Left ventricle myocardium superior (tissue), 1 donor: ENCODE results near the gene FAM149B1. TPM values are rescaled to one million over a fixed set of nuclear protein-coding genes. Genes with fewer than 3 reads are reported as not detected.
A peak's percentile ranks its signal among the peaks of the same experiment; 100 is the strongest.
"Not testable (repeated sequence)": the region's sequence is repeated elsewhere in the genome, so short reads cannot be mapped to it uniquely, and the experiment has no call there.

Experiments used
- ATAC-seq: fragments of 200-7000 bp; cut with Tn5 transposase; one replicate; pipeline ENCODE4 v1.9.1; 2020; ENCODE audit warnings: mild to moderate bottlenecking, moderate library complexity
- DNase-seq: peaks from one replicate; pipeline ENCODE4 v3.0.0-alpha.2; 2020
- intact Hi-C: fragments of 100-400 bp; cut with micrococcal nuclease; formaldehyde crosslinking; loops from one replicate; pipeline ENCODE4 v1.11.0; 2022
- long read RNA-seq: library from polyadenylated mRNA; unstranded; transcript quantifications from one replicate; pipeline ENCODE4 v2.0.0, GENCODE V29; 2021
- total RNA-seq: library from RNA; stranded (reverse); fragmentation: NEBNext Ultra II Directional; extraction: Animal tissue kit (Norgen Biotek cat#: 25700); gene quantifications from one replicate; pipeline ENCODE4 v1.2.1, GENCODE V29; 2021
- donor health status: DM: no; HTN: yes; CAD: no; lungs with severe emphysema.

The FAM149B1 gene
- 13.8 TPM for total RNA-seq
- long read RNA-seq, full-length matches to known transcripts: 1 of 8 reads
- long read RNA-seq, partial matches to known transcripts: 1 of 8 reads
- long read RNA-seq, other reads (novel, unspliced or antisense): 6 of 8 reads

DNA sequence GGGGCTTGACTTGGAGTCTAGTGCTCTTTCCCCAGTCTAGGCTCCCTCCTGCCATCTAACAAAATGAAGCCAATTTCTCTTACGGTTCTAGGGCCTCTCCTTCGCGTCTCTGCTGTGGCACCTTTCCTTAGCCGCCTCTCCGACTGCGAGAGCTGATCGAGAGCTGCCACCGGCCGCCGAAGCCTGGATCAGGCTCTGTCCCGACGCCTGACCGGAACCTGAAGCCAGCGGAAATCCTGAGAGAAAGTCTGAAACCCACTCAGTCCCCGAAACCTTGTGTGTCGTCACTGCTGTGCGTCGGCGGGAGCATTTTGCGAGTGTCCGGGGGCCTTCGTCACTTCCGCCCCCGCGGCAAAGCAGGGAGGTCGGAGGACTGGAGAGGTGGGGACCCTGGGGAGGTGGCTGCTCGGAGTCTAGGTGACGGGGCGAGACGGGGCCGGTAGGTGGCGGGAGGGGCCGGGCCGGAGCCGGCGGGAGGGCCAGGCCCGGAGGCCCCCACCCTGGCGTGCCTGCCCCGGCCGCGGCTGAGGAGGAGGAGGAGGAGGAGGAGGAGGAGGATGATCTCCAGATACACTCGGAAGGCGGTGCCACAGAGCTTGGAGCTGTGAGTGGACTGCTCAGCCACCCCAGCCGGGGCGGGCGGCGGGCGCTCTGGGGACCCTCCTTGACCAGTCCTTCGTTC, at the start of gene FAM149B1, which contains the start of gene ECD:
Gene FAM149B1 (plus strand): TSS at position 337 of the 682 bp plus-strand sequence. CDS start 221 bp downstream, at position 558.
Gene ECD (minus strand): TSS at position 226 of the 682 bp plus-strand sequence. CDS start 4,071 bp downstream, outside the sequence.
- DNase-seq: peak; percentile 94
- peak; percentile 98 for ATAC-seq
- intact Hi-C loops: no loop called here

DNA sequence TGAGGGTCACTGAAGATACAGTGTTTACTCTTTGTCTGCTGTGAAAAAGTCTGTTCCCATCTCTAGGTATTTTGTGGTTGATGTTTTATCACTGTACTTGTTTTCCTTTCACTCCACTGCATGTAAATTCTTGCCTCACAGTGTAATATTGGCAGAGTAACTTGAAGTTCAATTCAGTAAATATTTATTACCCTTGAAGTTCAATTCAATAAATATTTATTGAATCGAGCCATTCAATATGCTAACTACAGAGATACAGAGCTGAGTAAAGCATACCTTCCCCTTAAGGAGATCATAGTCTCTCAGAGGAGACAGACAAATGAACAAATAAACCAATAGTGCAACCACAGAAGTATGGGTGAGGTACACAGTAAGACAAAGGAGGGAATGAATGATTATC, 48.5 kb upstream of the FAM149B1 start:
- ATAC-seq: no peak
- intact Hi-C loops: no loop called here

DNA sequence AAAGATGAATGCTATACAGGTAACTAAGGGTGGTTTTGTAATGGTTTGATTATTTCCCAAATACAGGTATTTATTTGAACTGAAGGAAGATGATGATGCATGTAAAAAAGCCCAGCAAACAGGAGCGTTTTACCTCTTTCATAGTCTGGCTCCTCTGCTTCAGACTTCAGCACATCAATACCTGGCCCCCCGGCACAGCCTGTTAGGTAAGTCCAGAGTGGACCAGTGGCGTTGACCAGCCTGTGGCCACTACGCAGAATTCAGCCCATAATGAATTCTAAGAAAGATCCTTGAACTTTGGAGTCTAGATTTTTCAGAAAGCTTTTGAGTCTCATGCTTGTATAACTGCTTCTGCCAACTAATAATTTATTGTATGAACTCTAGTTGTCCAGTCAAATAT, 48.0 kb upstream of the FAM149B1 start:
- intact Hi-C loops: no loop called here
- DNase-seq: no peak
- no peak for ATAC-seq

More for the DNA sequence above, 48.5 kb upstream of the FAM149B1 start:
- no peak for DNase-seq

DNA sequence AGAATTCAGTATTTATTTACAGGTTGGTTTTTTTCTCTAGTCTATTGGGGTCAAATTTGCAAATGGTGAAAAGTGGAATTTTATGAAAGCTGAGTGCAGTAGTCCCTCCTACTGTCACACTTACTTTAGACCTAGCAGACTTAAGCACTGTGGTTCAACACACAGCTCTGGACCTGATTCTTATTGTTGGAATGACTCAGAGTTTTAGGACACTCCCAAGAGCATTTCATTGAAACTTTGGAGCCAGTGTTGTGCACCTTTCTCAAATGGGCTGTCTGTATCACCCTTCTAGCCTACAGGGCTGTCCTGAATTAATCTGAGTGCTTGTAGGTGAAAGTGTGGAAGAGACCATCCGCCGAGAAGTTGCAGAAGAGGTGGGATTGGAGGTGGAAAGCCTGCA, 41.6 kb upstream of the FAM149B1 start:
- intact Hi-C loops: no loop called here
- no peak for ATAC-seq
- DNase-seq: no peak

DNA sequence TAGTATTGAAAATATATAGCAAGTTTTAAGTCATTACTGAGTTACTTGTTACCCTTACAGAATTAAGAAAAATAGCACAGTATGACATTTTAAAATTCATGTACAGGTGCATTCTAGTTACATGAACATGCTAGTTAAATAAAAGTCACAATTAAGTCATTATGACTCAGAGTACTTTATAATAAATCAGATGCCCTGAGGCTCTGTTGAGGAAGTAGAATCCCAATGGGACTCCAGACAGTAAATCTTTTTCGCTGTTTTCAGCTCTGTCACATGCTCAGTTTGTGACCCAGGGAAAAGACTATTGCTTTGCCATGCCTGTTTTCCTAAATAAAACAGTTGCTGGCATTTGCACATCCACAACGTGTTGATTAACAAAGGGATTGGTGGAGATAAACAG, 36.6 kb upstream of the FAM149B1 start:
- intact Hi-C loops: no loop called here
- DNase-seq: no peak
- no peak for ATAC-seq

DNA sequence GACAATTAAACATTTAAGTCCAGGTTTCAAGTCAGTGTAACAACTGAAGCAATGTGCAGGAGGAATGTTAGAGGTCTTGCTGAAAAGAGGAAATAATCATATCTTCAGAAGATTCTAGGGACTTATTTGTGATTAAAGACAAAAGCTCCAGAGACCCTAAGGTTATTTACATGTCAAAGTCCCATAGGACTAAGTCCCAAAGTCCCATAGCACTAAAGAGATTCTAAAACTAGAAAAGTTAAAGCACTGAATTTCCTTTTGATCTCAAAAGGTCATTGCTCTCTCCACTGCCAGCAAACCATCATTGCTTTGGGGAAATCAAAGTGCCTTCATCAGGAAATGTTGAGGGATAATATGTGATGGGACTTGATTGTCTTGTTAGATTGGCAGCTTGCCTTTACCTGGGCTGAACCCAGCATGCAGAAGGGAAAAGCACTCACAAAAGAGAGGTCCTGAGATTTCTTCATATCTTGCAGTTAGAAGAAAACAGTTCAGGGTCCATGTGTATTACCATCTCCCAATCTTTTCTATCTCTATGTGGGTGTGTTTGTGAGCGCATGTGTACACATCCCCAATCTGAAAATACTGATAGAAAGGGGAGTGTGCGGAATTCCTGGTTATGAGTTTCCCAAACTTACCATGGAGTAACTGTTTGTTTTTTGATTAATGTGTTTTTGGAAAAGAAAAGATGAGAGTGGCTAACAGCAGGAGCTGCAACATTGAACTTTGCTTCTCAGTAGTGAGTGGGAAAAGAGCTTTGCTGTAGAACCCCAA, 35.8 kb upstream of the FAM149B1 start:
- ATAC-seq: no peak
- no peak for DNase-seq
- intact Hi-C loops: no loop called here

DNA sequence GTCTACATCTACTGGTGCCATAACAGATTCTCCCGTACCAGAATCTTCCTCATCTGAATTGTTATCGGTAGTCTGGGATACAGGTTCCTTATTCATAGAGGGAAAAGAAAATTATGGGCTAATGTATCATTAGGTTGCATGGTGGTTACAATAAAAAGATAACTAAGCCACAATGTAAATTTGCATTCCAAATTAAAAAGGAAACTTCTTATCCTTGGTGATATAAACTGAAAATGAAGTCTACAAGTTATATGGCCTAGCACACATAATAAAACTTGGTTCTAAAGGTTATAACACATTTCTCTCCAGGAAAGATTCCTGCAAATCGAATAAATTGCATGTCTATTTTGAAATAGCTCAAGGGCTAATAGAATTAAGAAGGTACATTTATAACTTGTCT, 33.2 kb upstream of the FAM149B1 start:
- intact Hi-C loops: no loop called here
- ATAC-seq: no peak
- DNase-seq: no peak

DNA sequence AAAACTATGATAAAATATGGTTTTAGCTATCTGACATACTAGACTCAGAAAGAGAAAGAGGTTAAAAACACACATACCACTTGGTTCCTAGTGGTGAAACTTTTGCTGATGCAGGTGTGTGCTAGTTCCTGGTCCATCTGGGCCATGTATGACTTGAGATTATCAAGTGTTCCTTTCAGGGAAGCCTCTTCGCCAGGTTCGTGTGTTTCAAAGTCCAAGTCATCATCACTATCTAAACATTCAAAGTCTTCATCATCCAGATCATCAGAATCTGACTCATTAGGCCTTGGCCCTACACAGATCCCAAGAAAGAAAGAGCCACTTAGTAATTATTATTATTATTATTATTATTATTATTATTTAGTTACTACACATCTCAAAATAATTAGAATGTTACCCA, 31.3 kb upstream of the FAM149B1 start:
- intact Hi-C loops: no loop called here
- DNase-seq: no peak
- no peak for ATAC-seq

DNA sequence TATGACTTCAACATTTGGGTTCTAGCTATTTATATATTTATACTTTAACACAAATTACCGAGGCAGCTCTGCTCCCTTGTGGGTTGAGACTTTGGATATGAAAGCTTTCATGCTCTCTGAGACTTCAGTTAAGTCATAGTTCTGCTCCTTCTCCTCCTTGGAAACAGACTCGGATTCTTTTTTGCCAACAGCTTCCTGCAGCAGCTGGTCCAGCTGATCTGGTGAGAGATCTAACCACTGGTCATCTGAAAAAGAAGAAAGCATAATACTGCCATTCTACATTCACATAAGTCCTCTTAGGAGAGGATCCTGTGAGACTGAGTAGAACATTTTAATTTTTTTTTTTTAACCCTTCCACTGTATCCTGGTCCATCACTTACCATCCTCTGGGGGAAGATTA, 28.7 kb upstream of the FAM149B1 start:
- ATAC-seq (no peak), DNase-seq (no peak)
- intact Hi-C loops: no loop called here

DNA sequence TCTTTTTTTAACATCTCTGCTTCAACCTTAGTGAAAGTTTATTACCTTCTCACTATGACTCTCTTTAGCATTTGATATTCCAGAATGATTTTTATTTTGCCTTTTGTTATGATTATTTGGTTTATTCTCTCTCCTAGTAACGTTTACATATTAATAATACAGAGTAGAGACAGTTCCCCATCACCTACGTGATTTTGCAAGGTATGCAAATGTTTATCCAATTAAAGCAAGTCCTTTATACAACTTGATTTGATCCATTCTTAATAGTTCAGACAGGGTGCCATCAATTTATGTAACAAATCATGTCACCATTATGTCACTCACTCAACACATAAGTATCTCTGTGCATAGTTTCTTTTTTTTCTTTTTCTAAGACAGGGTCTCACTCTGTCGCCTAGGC, 26.3 kb upstream of the FAM149B1 start:
- ATAC-seq (no peak), DNase-seq (no peak)
- intact Hi-C loops: no loop called here

DNA sequence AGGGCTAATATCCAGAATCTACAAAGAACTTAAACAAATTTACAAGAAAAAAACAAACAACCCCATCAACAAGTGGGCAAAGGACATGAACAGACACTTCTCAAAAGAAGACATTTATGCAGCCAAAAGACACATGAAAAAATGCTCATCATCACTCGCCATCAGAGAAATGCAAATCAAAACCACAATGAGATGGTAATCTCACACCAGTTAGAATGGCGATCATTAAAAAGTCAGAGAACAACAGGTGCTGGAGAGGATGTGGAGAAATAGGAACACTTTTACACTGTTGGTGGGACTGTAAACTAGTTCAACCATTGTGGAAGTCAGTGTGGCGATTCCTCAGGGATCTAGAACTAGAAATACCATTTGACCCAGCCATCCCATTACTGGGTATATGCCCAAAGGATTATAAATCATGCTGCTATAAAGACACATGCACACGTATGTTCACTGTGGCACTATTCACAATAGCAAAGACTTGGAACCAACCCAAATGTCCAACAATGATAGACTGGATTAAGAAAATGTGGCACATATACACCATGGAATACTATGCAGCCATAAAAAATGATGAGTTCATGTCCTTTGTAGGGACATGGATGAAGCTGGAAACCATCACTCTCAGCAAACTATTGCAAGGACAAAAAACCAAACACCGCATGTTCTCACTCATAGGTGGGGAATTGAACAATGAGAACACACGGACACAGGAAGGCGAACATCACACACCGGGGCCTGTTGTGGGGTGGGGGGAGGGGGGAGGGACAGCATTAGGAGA, 17.1 kb upstream of the FAM149B1 start:
- intact Hi-C loops: not testable (repeated sequence)

DNA sequence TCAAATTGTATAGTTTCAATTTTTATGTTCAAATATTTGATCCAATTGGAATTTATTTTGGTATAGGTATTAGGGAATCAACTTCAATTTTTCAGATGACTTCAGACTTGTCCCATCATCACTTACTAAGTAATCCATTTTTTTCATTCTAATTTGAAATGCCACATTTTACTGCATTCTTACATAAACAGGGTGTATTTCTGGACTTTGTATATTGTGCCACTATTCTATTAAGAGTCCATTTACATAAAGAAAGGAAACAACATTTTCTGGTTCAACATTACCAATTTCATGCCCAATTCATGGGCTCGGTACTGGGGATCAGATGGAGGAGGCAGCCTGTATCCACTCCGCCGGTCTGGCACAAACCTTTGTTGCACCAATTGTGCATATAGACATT, 15.9 kb upstream of the FAM149B1 start:
- DNase-seq: no peak
- ATAC-seq: no peak
- intact Hi-C loops: no loop called here

More for the DNA sequence above, 17.1 kb upstream of the FAM149B1 start:
- DNase-seq, ATAC-seq: not testable (repeated sequence)

DNA sequence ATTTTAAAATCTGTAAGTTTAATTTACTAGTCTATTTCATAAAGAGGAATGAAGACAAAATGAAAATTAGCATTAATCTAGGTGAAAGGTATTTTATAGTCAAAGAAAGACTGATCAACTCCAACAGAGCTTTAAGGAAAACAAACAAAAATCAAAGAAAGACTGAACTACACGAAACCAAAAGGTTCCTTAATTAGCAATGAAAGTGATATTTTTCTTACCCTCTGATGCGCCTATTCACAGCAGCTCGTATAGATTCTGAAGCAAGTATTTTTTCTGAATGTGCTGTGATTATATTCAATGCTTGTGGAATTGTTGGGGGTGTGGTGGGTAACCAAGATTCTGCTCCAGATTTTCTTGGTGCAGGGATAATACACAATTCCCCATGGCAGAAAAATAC, 11.9 kb upstream of the FAM149B1 start:
- ATAC-seq (no peak), DNase-seq (no peak)
- intact Hi-C loops: no loop called here

DNA sequence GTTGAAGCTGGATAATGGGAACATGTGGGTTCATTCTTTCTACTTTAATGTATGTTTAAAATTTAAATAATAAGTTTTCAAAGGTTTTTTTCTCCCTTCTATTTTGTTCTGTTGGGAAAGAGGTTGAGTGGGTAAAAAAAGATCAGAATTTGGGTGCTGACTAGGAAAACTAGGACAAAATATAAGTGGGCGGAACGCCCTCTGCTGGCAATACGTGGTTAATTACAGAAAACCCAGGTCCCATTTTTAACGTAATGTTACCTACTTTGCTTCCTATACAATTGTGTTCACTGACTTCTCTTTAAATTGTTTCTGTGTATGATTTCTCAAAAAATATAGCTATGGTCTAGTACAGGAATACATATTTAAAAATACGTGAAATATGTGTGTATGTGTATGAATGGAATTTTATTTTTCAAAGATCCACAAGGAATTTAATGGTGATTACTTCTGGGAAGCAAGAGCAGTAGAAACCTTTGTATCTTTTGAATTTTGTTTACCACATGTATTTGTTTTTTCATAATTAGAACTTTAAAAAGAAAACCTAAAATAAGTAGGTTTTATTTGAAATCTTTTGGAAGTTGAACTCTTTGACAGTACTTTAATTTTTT, 8.8 kb upstream of the FAM149B1 start:
- intact Hi-C loops: no loop called here
- ATAC-seq (peak; percentile 33), DNase-seq (peak; percentile 58)

DNA sequence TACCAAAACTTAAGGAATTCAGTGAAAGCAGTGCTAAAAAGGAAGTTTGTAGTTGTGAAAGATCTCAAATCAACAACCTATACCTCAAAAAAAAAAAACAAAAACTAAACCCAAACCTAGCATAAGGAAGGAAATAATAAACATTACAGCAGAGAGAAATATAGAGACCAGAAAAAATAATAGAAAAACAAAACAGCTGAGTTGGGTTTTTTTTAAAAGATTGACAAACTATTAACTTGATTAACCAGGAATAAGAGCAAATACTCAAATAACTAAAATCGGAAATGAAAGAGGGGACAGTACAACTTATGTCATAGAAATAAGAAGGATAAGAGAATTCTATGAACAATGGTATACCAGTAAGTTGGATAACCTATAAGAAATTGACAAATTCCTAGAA, 6.8 kb upstream of the FAM149B1 start:
- intact Hi-C loops: no loop called here
- DNase-seq: no peak
- no peak for ATAC-seq

DNA sequence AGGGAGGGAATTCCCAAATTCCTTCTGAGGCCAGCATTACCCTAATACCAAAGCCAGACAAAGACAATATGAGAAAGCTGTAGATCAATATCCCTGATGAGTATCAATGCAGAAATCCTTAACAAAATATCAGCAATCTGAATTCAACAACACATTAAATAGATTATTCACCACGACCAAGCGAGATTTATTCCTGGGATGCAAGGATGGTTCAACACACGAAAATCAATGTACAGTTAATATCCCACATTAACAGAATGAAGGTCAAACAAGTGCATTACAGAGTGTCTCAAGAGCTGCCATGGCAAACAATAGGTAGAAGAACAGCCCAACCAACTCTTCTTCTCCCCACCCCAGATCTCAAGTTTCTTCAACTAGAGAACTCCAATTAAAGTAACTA, 6.3 kb upstream of the FAM149B1 start:
- intact Hi-C loops: no loop called here

DNA sequence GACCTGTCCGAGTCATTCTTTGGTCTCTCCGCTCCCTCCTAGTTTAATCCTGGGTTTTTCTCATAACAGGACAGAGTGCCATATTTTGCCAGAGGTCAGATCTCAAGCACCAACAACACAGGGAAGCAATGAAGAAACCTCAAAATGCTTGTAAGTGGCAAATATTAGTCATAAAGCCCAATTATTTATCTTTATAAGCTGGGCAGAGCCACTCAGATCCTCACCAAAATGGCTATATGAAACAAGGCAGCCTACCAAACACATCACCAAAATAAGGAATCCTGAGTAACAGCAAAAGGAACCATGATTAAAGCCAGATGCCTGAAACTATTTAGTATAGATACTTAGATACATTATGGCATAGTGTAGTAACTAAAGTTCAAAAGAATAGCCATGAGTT, 4.8 kb upstream of the FAM149B1 start:
- intact Hi-C loops: no loop called here
- ATAC-seq (no peak), DNase-seq (no peak)

More for the DNA sequence above, 6.3 kb upstream of the FAM149B1 start:
- DNase-seq (no peak), ATAC-seq (no peak)

DNA sequence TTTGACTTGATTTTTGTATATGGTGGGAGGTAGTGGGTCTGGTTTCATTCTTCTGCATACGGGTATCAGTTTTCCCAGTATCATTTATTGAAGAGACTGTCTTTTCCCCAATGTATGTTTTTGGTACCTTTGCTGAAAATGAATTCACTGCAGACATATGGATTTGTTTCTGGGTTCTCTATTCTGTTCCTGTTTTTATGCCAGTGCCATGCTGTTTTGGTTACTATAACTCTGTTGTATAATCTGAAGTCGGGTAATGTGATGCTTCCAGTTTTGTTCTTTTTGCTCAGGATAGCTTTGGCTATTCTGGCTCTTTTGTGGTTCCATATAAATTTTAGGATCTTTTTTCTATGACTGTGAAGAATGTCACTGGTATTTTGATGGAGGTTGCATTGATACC, 947 bp upstream of the FAM149B1 start:
- DNase-seq (no peak), ATAC-seq (no peak)
- intact Hi-C loops: no loop called here

DNA sequence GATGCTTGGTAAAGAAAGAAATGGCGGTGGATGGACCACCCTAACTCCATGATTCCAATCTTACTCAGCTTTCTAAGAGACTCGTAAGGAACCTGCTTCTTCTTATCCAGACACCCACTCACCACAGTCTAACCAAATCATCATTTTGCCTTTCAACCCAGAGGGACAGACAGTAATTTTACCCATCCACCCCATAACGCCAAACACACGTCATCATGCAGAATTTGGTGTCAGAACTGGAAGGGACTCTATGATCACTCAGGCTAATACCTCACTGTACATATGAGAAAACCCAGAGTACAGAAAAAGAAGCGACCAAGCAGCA, 499 bp upstream of the FAM149B1 start:
- DNase-seq (no peak), ATAC-seq (no peak)
- intact Hi-C loops: no loop called here

DNA sequence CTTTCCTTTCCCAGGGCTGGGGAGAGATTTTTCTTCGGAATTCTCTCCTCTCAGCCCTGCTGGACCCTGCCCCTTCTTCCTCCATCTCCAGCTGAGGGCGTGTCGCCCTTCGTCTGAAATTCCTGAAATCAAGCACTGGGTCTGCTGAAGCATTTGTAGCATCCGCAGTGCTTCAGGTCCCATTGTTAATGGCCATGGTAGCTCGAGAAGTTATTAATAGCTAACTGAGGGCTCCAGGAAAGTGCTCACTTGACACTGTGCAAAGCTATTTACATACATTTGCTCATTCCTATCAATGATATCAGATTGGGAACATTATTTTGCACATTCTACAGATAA, 515 bp downstream of the FAM149B1 start:
- DNase-seq: no peak
- peak; percentile 18 for ATAC-seq
- intact Hi-C loops: no loop called here
